Stomach (tissue), 9 donors: ENCODE measurements around the gene HYCC1. TPM values are rescaled to one million over a fixed set of nuclear protein-coding genes. Genes with fewer than 3 reads are reported as not detected.

Experiments used
- DNase-seq, 2 donors: peaks; one replicate each; pipeline versions ENCODE4 v3.0.0 to v3.0.0-alpha.2; 2013 to 2019
- H3K27ac ChIP-seq, 5 donors: fragments of 200-600 bp in 4 of 5; sonication (generic) in 4 of 5; one replicate each; pipeline ENCODE4 v1.5.1; 2013 to 2019; ENCODE audit warnings: mild to moderate bottlenecking in 1 of 5, moderate library complexity in 1 of 5
- H3K27me3 ChIP-seq, 3 donors: fragments of 200-600 bp; sonication (generic); one replicate each; pipeline ENCODE4 v1.5.1; 2017 to 2019; ENCODE audit warnings: mixed run types in 1 of 3
- H3K36me3 ChIP-seq, 4 donors: fragments of 200-600 bp; sonication (generic); 1 replicate in 3 of 4; 2 replicates in 1 of 4; pipeline ENCODE4 v1.5.1; 2016 to 2019
- H3K4me1 ChIP-seq, 4 donors: fragments of 200-600 bp; sonication (generic); one replicate each; pipeline ENCODE4 v1.5.1; 2016 to 2019
- H3K4me3 ChIP-seq, 4 donors: fragments of 200-600 bp; sonication (generic) in 3 of 4; one replicate each; pipeline ENCODE4 v1.5.1; 2016 to 2019; ENCODE audit warnings: mild to moderate bottlenecking in 1 of 4
- H3K9me3 ChIP-seq, 4 donors: fragments of 200-600 bp; sonication (generic); one replicate each; pipeline ENCODE4 v1.5.1; 2016 to 2019
- EP300 ChIP-seq: sonication (generic); formaldehyde crosslinking; IDR thresholded peaks from one replicate; pipeline ENCODE4 v1.6.1; 2017; ENCODE audit warnings: antibody characterized with exemption
- POLR2A ChIP-seq, 4 donors: fragments of 450-650 bp; IDR thresholded peaks; one replicate each; pipeline ENCODE4 v1.6.1; 2016; ENCODE audit warnings: antibody characterized with exemption in 4 of 4, control low read depth in 2 of 4, mild to moderate bottlenecking in 1 of 4, moderate library complexity in 1 of 4
- POLR2AphosphoS5 ChIP-seq, 3 donors: sonication (generic); formaldehyde crosslinking; IDR thresholded peaks; one replicate each; pipeline ENCODE4 v1.6.1; 2016; ENCODE audit warnings: antibody characterized with exemption in 3 of 3
- WGBS, 5 donors: extraction: QIAGEN DNeasy Blood & Tissue Kit in 3 of 5; methylation state at CpG; one replicate each; pipeline versions ENCODE4 v1.1.5 to v1.1.7; 2013 to 2018; 5-methylcytosine and 5-hydroxymethylcytosine counted together
- intact Hi-C: fragments of 100-400 bp; cut with DNase I; formaldehyde crosslinking; loops from one replicate; pipeline ENCODE4 v1.15.1; 2023; ENCODE audit warnings: low total_unique reads
- polyA plus RNA-seq, 3 donors: library from polyadenylated mRNA; stranded (reverse); fragments of 200-250 nt; gene quantifications; one replicate each; pipeline ENCODE4 v1.2.3, GENCODE V29; 2013
- total RNA-seq, 5 donors: library from RNA; depleted of rRNA; stranded (reverse); fragments of >200 nt; gene quantifications; one replicate each; pipeline versions ENCODE4 v1.1.0 to v1.2.3, GENCODE V29; 2014 to 2016
- TF ChIP-seq, protein P1 (sequence below), 7 experiments: fragments of 450-650 bp in 4 of 7; fragments of 200-600 bp in 3 of 7; sonication (generic) in 3 of 7; IDR thresholded peaks; one replicate each; pipeline ENCODE4 v1.5.1; 2016 to 2019; ENCODE audit warnings: antibody characterized with exemption in 7 of 7, control low read depth in 2 of 7, mild to moderate bottlenecking in 1 of 7
- donor health status: healthy with polysubstance abuse.
- donor health status: Bipolar disorder and iron deficiency.
- donor health status: healthy.

Gene HYCC1
- total and polyA plus RNA-seq, 8 donors, result 0.58 to 32.9 (median 4.1) TPM

DNA sequence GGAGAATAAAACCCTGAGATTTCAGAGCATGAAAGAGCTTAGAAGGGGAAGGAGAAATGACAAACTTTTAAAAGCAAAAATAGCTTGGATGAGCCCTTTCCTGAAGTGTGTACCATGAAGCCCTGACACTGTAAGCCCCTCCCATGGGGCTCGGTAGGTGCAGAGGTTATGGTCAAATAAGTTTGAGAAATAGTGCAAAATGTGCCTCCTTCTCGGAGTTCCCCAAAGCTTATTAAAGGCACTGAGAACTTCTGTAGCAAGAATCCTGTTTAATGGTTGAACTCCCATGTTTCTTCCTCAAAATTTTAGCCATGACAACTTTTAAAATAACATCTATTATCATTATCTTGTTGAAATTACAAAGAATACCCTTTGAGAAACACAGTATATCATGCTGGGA, 10.5 kb upstream of the HYCC1 start:
- Histone ChIP-seq H3K9me3 (no peaks in the 10 kb centered on the region), H3K27me3 (no peaks in the 10 kb centered on the region), H3K4me3 (no peak overlapping the region), H3K27ac (no peak overlapping the region), H3K36me3 (no peaks in the 10 kb centered on the region), H3K4me1 (peaks cover 0 to 5% (median 0%) of the 10 kb centered on the region in 4 donors)
- DNase-seq, result no peak
- intact Hi-C loops, result no loop called here
- TF ChIP-seq, protein P1, sequence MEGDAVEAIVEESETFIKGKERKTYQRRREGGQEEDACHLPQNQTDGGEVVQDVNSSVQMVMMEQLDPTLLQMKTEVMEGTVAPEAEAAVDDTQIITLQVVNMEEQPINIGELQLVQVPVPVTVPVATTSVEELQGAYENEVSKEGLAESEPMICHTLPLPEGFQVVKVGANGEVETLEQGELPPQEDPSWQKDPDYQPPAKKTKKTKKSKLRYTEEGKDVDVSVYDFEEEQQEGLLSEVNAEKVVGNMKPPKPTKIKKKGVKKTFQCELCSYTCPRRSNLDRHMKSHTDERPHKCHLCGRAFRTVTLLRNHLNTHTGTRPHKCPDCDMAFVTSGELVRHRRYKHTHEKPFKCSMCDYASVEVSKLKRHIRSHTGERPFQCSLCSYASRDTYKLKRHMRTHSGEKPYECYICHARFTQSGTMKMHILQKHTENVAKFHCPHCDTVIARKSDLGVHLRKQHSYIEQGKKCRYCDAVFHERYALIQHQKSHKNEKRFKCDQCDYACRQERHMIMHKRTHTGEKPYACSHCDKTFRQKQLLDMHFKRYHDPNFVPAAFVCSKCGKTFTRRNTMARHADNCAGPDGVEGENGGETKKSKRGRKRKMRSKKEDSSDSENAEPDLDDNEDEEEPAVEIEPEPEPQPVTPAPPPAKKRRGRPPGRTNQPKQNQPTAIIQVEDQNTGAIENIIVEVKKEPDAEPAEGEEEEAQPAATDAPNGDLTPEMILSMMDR (IDR thresholded peaks at IDR 0.05), result no peak
- TF ChIP-seq POLR2A (IDR thresholded peaks at IDR 0.05) (no peak), EP300 (no peak), POLR2AphosphoS5 (IDR thresholded peaks at IDR 0.05) (no peak)
- 76 to 95% (median 83%) methylated on average over 2 of the region's 2 CpGs for WGBS, 5 donors

DNA sequence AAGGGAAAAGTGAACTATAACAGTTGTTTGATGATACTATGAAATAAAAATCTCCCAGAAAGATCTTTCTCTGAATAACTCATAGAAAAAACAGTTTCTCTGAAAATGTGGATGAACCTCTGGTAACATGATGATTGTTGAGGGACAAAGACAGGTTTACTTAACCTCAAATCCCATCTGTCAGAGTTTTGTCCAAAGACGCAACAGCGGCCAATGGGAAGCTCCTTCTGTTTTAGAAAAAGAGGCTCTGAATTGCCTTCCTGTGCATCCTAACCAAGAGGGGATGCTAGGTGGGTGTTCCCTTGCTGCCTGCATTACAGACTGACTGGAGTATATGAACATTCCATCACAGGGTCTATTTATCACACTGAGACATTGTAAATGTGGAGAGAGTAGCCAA, 8.9 kb upstream of the HYCC1 start:
- Histone ChIP-seq H3K27me3 (no peaks in the 10 kb centered on the region), H3K4me1 (peaks cover 0 to 5% (median 0%) of the 10 kb centered on the region in 4 donors), H3K9me3 (no peaks in the 10 kb centered on the region), H3K27ac (no peak overlapping the region), H3K36me3 (no peaks in the 10 kb centered on the region), H3K4me3 (no peak overlapping the region)
- intact Hi-C loops, result no loop called here
- TF ChIP-seq POLR2A (IDR thresholded peaks at IDR 0.05) (no peak), EP300 (no peak), POLR2AphosphoS5 (IDR thresholded peaks at IDR 0.05) (no peak)
- TF ChIP-seq, protein P1 (IDR thresholded peaks at IDR 0.05), result no peak
- no peak for DNase-seq
- 91 to 100% (median 96%) methylated on average over 2 of the region's 2 CpGs for WGBS, 5 donors

DNA sequence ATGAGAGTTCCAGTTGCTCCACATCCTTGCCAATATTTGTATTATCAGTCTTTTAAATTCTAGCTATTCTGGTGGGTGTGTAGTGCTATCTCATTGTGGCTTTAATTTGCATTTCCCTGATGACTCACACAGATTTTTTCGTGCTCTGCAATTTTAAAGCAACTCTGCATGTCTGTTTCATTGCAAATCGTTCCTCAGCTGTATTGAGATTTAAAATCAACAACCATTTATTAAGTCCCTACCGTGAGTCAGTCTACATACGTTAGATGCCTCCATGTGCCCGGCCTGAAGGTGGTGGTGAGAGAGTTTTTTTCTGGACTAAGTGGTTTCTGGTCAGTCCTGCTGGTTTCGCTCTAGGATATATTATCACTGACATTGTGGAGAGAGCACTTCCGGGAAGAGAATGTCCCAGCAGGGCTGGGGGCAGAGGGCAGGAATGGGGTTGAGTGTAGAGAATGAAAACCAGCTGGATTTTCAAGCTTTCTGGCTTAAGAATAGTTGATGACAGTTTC, 8.4 kb upstream of the HYCC1 start:
- Histone ChIP-seq H3K27me3 (no peaks in the 10 kb centered on the region), H3K27ac (no peak overlapping the region), H3K36me3 (no peaks in the 10 kb centered on the region), H3K4me1 (peaks cover 0 to 5% (median 0%) of the 10 kb centered on the region in 4 donors), H3K9me3 (no peaks in the 10 kb centered on the region), H3K4me3 (no peak overlapping the region)
- WGBS, 5 donors, result 54 to 69% (median 67%) methylated on average over 7 of the region's 7 CpGs
- intact Hi-C loops, result no loop called here
- TF ChIP-seq, protein P1 (IDR thresholded peaks at IDR 0.05), result no peak
- TF ChIP-seq POLR2A (IDR thresholded peaks at IDR 0.05) (no peak), POLR2AphosphoS5 (IDR thresholded peaks at IDR 0.05) (no peak), EP300 (no peak)
- DNase-seq, result no peak

DNA sequence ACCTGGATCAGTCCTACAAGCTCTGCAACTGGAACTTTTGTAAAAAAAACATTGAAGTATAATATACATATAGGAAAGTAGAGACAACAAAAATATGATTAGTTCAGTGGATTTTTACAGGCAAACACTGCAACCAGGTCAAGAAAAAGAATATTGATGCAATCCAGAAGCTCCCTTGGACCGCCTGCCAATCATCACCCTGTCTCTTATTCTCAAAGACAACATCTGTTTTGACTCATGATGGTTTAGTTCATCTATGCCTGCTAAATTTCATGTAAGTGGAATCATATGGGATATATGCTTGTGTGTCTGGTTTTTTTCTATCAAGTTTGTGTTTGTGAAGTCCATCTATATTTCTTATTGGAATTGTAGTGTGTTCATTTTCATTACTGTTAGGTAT, 7.7 kb upstream of the HYCC1 start:
- TF ChIP-seq EP300 (no peak), POLR2AphosphoS5 (IDR thresholded peaks at IDR 0.05) (no peak), POLR2A (IDR thresholded peaks at IDR 0.05) (no peak)
- TF ChIP-seq, protein P1 (IDR thresholded peaks at IDR 0.05), result no peak
- H3K4me1 ChIP-seq, result peaks cover 0 to 5% (median 0%) of the 10 kb centered on the region in 4 donors
- peak overlapping the region in 1 of 5 donors; percentile 43 for H3K27ac ChIP-seq
- no peak overlapping the region for H3K4me3 ChIP-seq
- H3K27me3 ChIP-seq, result no peaks in the 10 kb centered on the region
- 42 to 97% (median 94%) methylated on average over 1 of the region's 1 CpG for WGBS, 5 donors
- H3K9me3 ChIP-seq, result no peaks in the 10 kb centered on the region
- intact Hi-C loops, result no loop called here
- H3K36me3 ChIP-seq, result no peaks in the 10 kb centered on the region
- DNase-seq, result no peak
